Right lobe of liver (tissue), 4 donors: ENCODE results near the gene MROH7.

ENCODE experiments used
- POLR2A ChIP-seq: fragments of 450-650 bp; IDR thresholded peaks from one replicate; pipeline ENCODE4 v1.6.1; 2017; ENCODE audit warnings: antibody characterized with exemption, mild to moderate bottlenecking
- TF ChIP-seq, protein P1 (sequence below), 4 donors: fragments of 200-600 bp in 3 of 4; fragments of 450-650 bp in 1 of 4; IDR thresholded peaks; one replicate each; pipeline versions ENCODE4 v1.5.1 to v1.8.0; 2016 to 2022; ENCODE audit warnings: antibody characterized with exemption in 4 of 4, mild to moderate bottlenecking in 2 of 4
- donor health status: DM: no; HTN: no; CAD: no.
- donor health status: DM: no; HTN: no; CAD: no.
- donor health status: DM: no; HTN: yes; CAD: no.

DNA sequence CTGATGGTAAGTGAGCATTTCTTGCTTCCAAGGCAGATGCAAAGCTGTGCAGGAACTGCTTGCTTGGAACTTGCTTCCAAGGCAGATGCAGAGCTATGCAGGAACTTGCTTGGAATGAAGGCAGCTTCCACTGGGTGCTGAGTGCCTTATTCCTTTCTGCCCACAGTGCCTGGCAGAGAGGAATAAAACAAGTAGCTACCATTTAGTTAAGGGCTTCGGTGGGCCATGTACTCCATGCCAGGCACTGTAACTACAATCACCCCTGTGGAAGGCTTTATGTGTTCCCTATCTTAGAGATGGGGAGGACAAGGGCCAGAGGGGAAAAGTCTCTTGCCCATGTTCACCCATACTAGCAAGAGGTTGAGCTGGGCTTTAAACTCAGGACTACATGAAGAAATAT is 8.3 kb downstream of the MROH7 start:
- TF ChIP-seq POLR2A = no peak
- TF ChIP-seq, protein P1, sequence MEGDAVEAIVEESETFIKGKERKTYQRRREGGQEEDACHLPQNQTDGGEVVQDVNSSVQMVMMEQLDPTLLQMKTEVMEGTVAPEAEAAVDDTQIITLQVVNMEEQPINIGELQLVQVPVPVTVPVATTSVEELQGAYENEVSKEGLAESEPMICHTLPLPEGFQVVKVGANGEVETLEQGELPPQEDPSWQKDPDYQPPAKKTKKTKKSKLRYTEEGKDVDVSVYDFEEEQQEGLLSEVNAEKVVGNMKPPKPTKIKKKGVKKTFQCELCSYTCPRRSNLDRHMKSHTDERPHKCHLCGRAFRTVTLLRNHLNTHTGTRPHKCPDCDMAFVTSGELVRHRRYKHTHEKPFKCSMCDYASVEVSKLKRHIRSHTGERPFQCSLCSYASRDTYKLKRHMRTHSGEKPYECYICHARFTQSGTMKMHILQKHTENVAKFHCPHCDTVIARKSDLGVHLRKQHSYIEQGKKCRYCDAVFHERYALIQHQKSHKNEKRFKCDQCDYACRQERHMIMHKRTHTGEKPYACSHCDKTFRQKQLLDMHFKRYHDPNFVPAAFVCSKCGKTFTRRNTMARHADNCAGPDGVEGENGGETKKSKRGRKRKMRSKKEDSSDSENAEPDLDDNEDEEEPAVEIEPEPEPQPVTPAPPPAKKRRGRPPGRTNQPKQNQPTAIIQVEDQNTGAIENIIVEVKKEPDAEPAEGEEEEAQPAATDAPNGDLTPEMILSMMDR (IDR thresholded peaks at IDR 0.05) = no peak
